CD4-positive, alpha-beta T cell (primary cell): ENCODE data around the gene MFF. TPM values are rescaled to one million over a fixed set of nuclear protein-coding genes. Genes with fewer than 3 reads are reported as not detected.

Experiments used
- ATAC-seq: fragments of 200-7000 bp; cut with Tn5 transposase; one replicate; pipeline ENCODE4 v1.10.0; 2022; ENCODE audit warnings: mild to moderate bottlenecking; ENCODE audit not compliant: poor library complexity
- CTCF ChIA-PET: fragments of 350-600 bp; sonication (Branson Sonifier 250); formaldehyde crosslinking; loops from one replicate; lab custom pipeline; 2021; ENCODE audit warnings: antibody characterized with exemption, inconsistent platforms; lab: Charles Lee
- POLR2A ChIA-PET: fragments of 350-600 bp; sonication (Branson Sonifier 250); formaldehyde crosslinking; loops from one replicate; lab custom pipeline; 2021; ENCODE audit warnings: antibody characterized with exemption, inconsistent platforms; lab: Charles Lee
- DNase-seq, 14 experiments: peaks; one replicate each; pipeline ENCODE4 v3.0.0-alpha.2; 2013 to 2020; ENCODE audit warnings: mixed read lengths in 2 of 14
- H3K27ac ChIP-seq, 2 donors: one replicate each; pipeline versions ENCODE4 v1.5.1 to v1.7.0; 2013; ENCODE audit warnings: low read length in 2 of 2, low read depth in 1 of 2, mild to moderate bottlenecking in 1 of 2
- H3K27me3 ChIP-seq, 2 experiments: 1 replicate in 1 of 2; 2 replicates in 1 of 2; pipeline versions ENCODE4 v1.6.1 to v1.7.0; 2013; ENCODE audit warnings: low read length in 2 of 2, control low read depth in 1 of 2, mild to moderate bottlenecking in 1 of 2, moderate library complexity in 1 of 2; ENCODE audit not compliant: insufficient read depth in 2 of 2, control insufficient read depth in 1 of 2
- H3K36me3 ChIP-seq: one replicate; pipeline ENCODE4 v1.6.1; 2013; ENCODE audit warnings: low read length, control low read depth; ENCODE audit not compliant: insufficient read depth
- H3K4me1 ChIP-seq: one replicate; pipeline ENCODE4 v1.6.1; 2013; ENCODE audit warnings: low read length, control low read depth; ENCODE audit not compliant: insufficient read depth
- H3K4me3 ChIP-seq: one replicate; pipeline ENCODE4 v1.5.1; 2013; ENCODE audit warnings: mild to moderate bottlenecking, low read length, moderate library complexity
- H3K9me3 ChIP-seq, 2 experiments: 1 replicate in 1 of 2; 2 replicates in 1 of 2; pipeline versions ENCODE4 v1.6.1 to v1.7.0; 2013; ENCODE audit warnings: low read length in 2 of 2, mild to moderate bottlenecking in 2 of 2, control low read depth in 1 of 2, moderate library complexity in 1 of 2; ENCODE audit not compliant: control insufficient read depth in 1 of 2, insufficient read depth in 1 of 2
- H3K27ac Mint-ChIP-seq: one replicate; pipeline ENCODE4 v1.8.0; 2020; ENCODE audit warnings: mixed read lengths
- H3K27me3 Mint-ChIP-seq: one replicate; pipeline ENCODE4 v1.8.0; 2021; ENCODE audit warnings: mixed read lengths
- H3K36me3 Mint-ChIP-seq: one replicate; pipeline ENCODE4 v1.8.0; 2021; ENCODE audit warnings: low read depth, mixed read lengths
- H3K4me1 Mint-ChIP-seq: one replicate; pipeline ENCODE4 v1.8.0; 2021; ENCODE audit warnings: low read depth, mixed read lengths
- H3K4me3 Mint-ChIP-seq: one replicate; pipeline ENCODE4 v1.8.0; 2020; ENCODE audit warnings: mild to moderate bottlenecking, mixed read lengths
- H3K9me3 Mint-ChIP-seq: one replicate; pipeline ENCODE4 v1.8.0; 2020; ENCODE audit warnings: mixed read lengths
- CTCF ChIP-seq: fragments of 200-600 bp; IDR thresholded peaks from one replicate; pipeline ENCODE4 v1.8.0; 2022; ENCODE audit warnings: antibody characterized with exemption, mild to moderate bottlenecking
- intact Hi-C, 2 experiments: fragments of 100-400 bp; cut with DNase I in 1 of 2; cut with micrococcal nuclease in 1 of 2; formaldehyde crosslinking; loops; one replicate each; pipeline versions ENCODE4 v1.15.1 to v1.9.0; 2023 to 2025; cut with DNase I, micrococcal nuclease
- total RNA-seq, 174 experiments: library from RNA in 2 of 174; stranded (reverse) in 2 of 174; gene quantifications; one replicate each; pipeline ENCODE4 v1.2.3 and lab custom pipeline; 2021 to 2026

The MFF gene
- total RNA-seq, 2 experiments from 2014 or later, result 46.9 to 51.8 TPM

GRCh38 chr2:227365833-227366232, 40.8 kb downstream of the MFF start:
- Histone ChIP-seq H3K9me3 (no peaks in the 10 kb centered on the region), H3K36me3 (no peaks in the 10 kb centered on the region), H3K4me3 (no peak overlapping the region), H3K4me1 (no peaks in the 10 kb centered on the region), H3K27me3 (no peaks in the 10 kb centered on the region), H3K27ac (no peak overlapping the region)
- no peaks in the 10 kb centered on the region for H3K9me3 Mint-ChIP-seq
- H3K27ac Mint-ChIP-seq, result no peak overlapping the region
- TF ChIP-seq CTCF, result no peak
- no peak for ATAC-seq
- H3K4me1 Mint-ChIP-seq, result no peaks in the 10 kb centered on the region
- CTCF ChIA-PET, result no interaction called here
- intact Hi-C loops, result loop anchor here (2.0 to 10.0 kb wide), 2 partner anchors 399 to 401 kb away; no protein-coding TSS in a partner anchor
- peaks cover 3% of the 10 kb centered on the region for H3K36me3 Mint-ChIP-seq
- POLR2A ChIA-PET, result no interaction called here
- H3K27me3 Mint-ChIP-seq, result no peaks in the 10 kb centered on the region
- no peak for DNase-seq
- H3K4me3 Mint-ChIP-seq, result no peak overlapping the region

GRCh38 chr2:227366769-227367426, 41.8 kb downstream of the MFF start:
- intact Hi-C loops, result loop anchor here in 1 of 2 experiments (10.0 kb wide), 1 partner anchor 398 kb away; no protein-coding TSS in a partner anchor
- CTCF ChIA-PET, result no interaction called here

GRCh38 chr2:227367427-227367795, 42.4 kb downstream of the MFF start:
- no peak overlapping the region for H3K4me3 Mint-ChIP-seq

More at GRCh38 chr2:227366769-227367426, 41.8 kb downstream of the MFF start:
- Histone ChIP-seq H3K9me3 (no peaks in the 10 kb centered on the region), H3K27me3 (no peaks in the 10 kb centered on the region), H3K36me3 (no peaks in the 10 kb centered on the region), H3K27ac (no peak overlapping the region), H3K4me1 (no peaks in the 10 kb centered on the region), H3K4me3 (no peak overlapping the region)
- DNase-seq, result peak in 2 of 14 experiments; percentile 12 to 13
- H3K36me3 Mint-ChIP-seq, result no peaks in the 10 kb centered on the region
- no peak overlapping the region for H3K4me3 Mint-ChIP-seq
- no peak for TF ChIP-seq CTCF
- ATAC-seq, result no peak
- POLR2A ChIA-PET, result no interaction called here
- no peaks in the 10 kb centered on the region for H3K9me3 Mint-ChIP-seq
- H3K27me3 Mint-ChIP-seq, result no peaks in the 10 kb centered on the region
- no peaks in the 10 kb centered on the region for H3K4me1 Mint-ChIP-seq
- no peak overlapping the region for H3K27ac Mint-ChIP-seq

More at GRCh38 chr2:227367427-227367795, 42.4 kb downstream of the MFF start:
- Histone ChIP-seq H3K9me3 (no peaks in the 10 kb centered on the region), H3K27ac (no peak overlapping the region), H3K36me3 (no peaks in the 10 kb centered on the region), H3K4me3 (no peak overlapping the region), H3K4me1 (no peaks in the 10 kb centered on the region), H3K27me3 (no peaks in the 10 kb centered on the region)
- TF ChIP-seq CTCF, result no peak
- no peaks in the 10 kb centered on the region for H3K9me3 Mint-ChIP-seq
- intact Hi-C loops, result loop anchor here in 1 of 2 experiments (10.0 kb wide), 1 partner anchor 397 kb away; no protein-coding TSS in a partner anchor
- ATAC-seq, result no peak
- CTCF ChIA-PET, result interaction anchor here (0.7 kb wide), 1 partner anchor 780 kb away, joined by 3 read pairs; no protein-coding TSS in a partner anchor
- POLR2A ChIA-PET, result no interaction called here
- H3K27me3 Mint-ChIP-seq, result no peaks in the 10 kb centered on the region
- no peaks in the 10 kb centered on the region for H3K4me1 Mint-ChIP-seq
- no peak overlapping the region for H3K27ac Mint-ChIP-seq
- no peaks in the 10 kb centered on the region for H3K36me3 Mint-ChIP-seq
- DNase-seq, result no peak
